ENCODE data around the gene YIPF2.
"Not testable (repeated sequence)": the region's sequence is repeated elsewhere in the genome, so short reads cannot be mapped to it uniquely, and the experiment has no call there.

Gene YIPF2

GRCh38 chr19:10884274-10884673 is 44.2 kb downstream of the YIPF2 start:
- ChIA-PET POLR2A (no interaction called here), CTCF (interaction anchor here (0.6 to 1.1 kb wide), 3 partner anchors 13 to 72 kb away, joined by 3 to 4 read pairs (median 4); partner anchors contain the start of gene CARM1)

GRCh38 chr19:10882108-10882457 is 46.4 kb downstream of the YIPF2 start:
- ChIA-PET CTCF (interaction anchor here (0.8 to 1.6 kb wide), 3 partner anchors 10 to 17 kb away, joined by 4 to 7 read pairs (median 7); partner anchors contain the start of gene CARM1), POLR2A (interaction anchor here (1.7 kb wide), 1 partner anchor 47 kb away, joined by 6 read pairs; no protein-coding TSS in a partner anchor)
- no peak for DNase-seq (ENCODE audit: extremely low spot score)
- TF ChIP-seq ZNF384 (IDR thresholded peaks at IDR 0.05) (no peak), SP1 (IDR thresholded peaks at IDR 0.05) (no peak), ARNT (IDR thresholded peaks at IDR 0.05) (no peak), NFRKB (IDR thresholded peaks at IDR 0.05) (no peak), FOXA1 (IDR thresholded peaks at IDR 0.05) (no peak), L3MBTL2 (conservative IDR thresholded peaks at IDR 0.05) (no peak), FOXK2 (IDR thresholded peaks at IDR 0.05) (no peak), TARDBP (IDR thresholded peaks at IDR 0.05) (no peak), ELF4 (IDR thresholded peaks at IDR 0.05) (no peak), LEF1 (IDR thresholded peaks at IDR 0.05; ENCODE audit: borderline replicate concordance) (no peak), CTBP1 (IDR thresholded peaks at IDR 0.05; ENCODE audit: borderline replicate concordance) (no peak), HDGF (IDR thresholded peaks at IDR 0.05; ENCODE audit: borderline replicate concordance) (no peak)

More at GRCh38 chr19:10884274-10884673, 44.2 kb downstream of the YIPF2 start:
- TF ChIP-seq FOXK2 (IDR thresholded peaks at IDR 0.05) (no peak), SUZ12 (IDR thresholded peaks at IDR 0.05) (no peak), ZNF384 (IDR thresholded peaks at IDR 0.05) (no peak), L3MBTL2 (conservative IDR thresholded peaks at IDR 0.05) (no peak), ARNT (IDR thresholded peaks at IDR 0.05) (no peak), NFRKB (IDR thresholded peaks at IDR 0.05) (no peak), SP1 (IDR thresholded peaks at IDR 0.05) (no peak), FOXM1 (IDR thresholded peaks at IDR 0.05; ENCODE audit: borderline replicate concordance) (no peak), TARDBP (IDR thresholded peaks at IDR 0.05) (no peak), HDGF (IDR thresholded peaks at IDR 0.05; ENCODE audit: borderline replicate concordance) (no peak), LEF1 (IDR thresholded peaks at IDR 0.05; ENCODE audit: borderline replicate concordance) (no peak), CTBP1 (IDR thresholded peaks at IDR 0.05; ENCODE audit: borderline replicate concordance) (no peak), PKNOX1 (IDR thresholded peaks at IDR 0.05) (no peak), BHLHE40 (IDR thresholded peaks at IDR 0.05; ENCODE audit: borderline replicate concordance) (no peak), FOXA1 (IDR thresholded peaks at IDR 0.05) (no peak), ELF4 (IDR thresholded peaks at IDR 0.05) (no peak)
- no peak for DNase-seq (ENCODE audit: extremely low spot score)

DNA sequence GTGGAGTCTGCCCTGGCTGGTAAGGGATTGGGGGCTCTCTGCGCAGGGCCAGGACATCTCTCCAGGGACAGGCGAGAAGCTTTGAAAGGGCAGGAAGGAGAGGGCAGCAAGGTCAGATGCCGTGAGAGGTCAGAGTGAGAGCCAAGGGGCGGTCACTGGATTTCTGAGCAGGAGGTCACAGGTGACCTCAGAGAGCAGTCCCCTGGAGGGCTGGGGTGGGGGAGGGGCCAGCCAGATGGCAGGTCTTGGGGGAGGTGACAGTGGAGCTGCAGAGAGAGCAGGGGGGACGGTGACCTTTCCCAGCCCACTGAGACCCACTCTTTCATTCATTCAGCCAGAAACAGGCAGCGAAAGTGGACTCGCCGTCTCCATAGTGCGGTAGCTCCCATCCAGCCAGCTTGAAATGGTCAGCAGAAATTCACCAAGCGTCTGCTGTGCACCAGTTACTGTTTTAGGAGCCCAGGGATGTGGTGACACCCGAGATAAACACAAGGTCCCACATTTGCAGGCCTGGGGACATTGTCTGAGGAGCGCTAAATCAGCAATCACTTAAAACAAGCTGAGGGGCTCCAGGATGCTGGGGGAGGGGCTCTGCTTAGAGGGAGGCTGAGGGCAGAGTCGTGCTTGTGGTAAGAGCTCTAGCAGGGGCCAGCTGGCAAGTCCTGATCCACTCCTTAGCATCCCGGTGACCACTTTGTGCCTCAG is 46.9 kb downstream of the YIPF2 start:
- POLR2A ChIA-PET, result interaction anchor here (0.7 to 1.7 kb wide), 2 partner anchors 17 to 46 kb away, joined by 3 to 6 read pairs; no protein-coding TSS in a partner anchor
- CTCF ChIA-PET, result interaction anchor here (0.7 to 3.4 kb wide), 5 partner anchors 9 to 95 kb away, joined by 3 to 13 read pairs (median 7); partner anchors contain the start of gene CARM1
- no peak for DNase-seq (ENCODE audit: extremely low spot score)
- TF ChIP-seq ARNT (IDR thresholded peaks at IDR 0.05) (no peak), FOXA1 (IDR thresholded peaks at IDR 0.05) (no peak)

- CTCF ChIA-PET, result interaction anchor here (0.6 to 3.4 kb wide), 3 partner anchors 7 to 231 kb away, joined by 3 to 13 read pairs (median 3); partner anchors contain the start of gene CARM1
- POLR2A ChIA-PET, result interaction anchor here (0.9 to 2.4 kb wide), 2 partner anchors 15 to 42 kb away, joined by 3 to 12 read pairs; partner anchors contain the start of gene TMED1
Measured at GRCh38 chr19:10878253-10878652, 50.2 kb downstream of the YIPF2 start.

GRCh38 chr19:10877608-10878007 is 50.8 kb downstream of the YIPF2 start:
- not testable (repeated sequence) for DNase-seq (ENCODE audit: extremely low spot score)
- ChIA-PET POLR2A (interaction anchor here (2.4 kb wide), 1 partner anchor 42 kb away, joined by 12 read pairs; the partner anchor contains the start of gene TMED1), CTCF (interaction anchor here (0.8 kb wide), 1 partner anchor 13 kb away, joined by 3 read pairs; no protein-coding TSS in a partner anchor)

More at GRCh38 chr19:10878253-10878652, 50.2 kb downstream of the YIPF2 start:
- TF ChIP-seq L3MBTL2 (conservative IDR thresholded peaks at IDR 0.05) (no peak), TARDBP (IDR thresholded peaks at IDR 0.05) (no peak), BHLHE40 (IDR thresholded peaks at IDR 0.05; ENCODE audit: borderline replicate concordance) (no peak), FOXA1 (IDR thresholded peaks at IDR 0.05) (no peak), ELF4 (IDR thresholded peaks at IDR 0.05) (no peak), LEF1 (IDR thresholded peaks at IDR 0.05; ENCODE audit: borderline replicate concordance) (no peak), NFRKB (IDR thresholded peaks at IDR 0.05) (no peak), ZNF384 (IDR thresholded peaks at IDR 0.05) (no peak), PKNOX1 (IDR thresholded peaks at IDR 0.05) (no peak), FOXM1 (IDR thresholded peaks at IDR 0.05; ENCODE audit: borderline replicate concordance) (no peak), SUZ12 (IDR thresholded peaks at IDR 0.05) (no peak), CTBP1 (IDR thresholded peaks at IDR 0.05; ENCODE audit: borderline replicate concordance) (no peak), ARNT (IDR thresholded peaks at IDR 0.05) (no peak), SP1 (IDR thresholded peaks at IDR 0.05) (no peak), FOXK2 (IDR thresholded peaks at IDR 0.05) (no peak), HDGF (IDR thresholded peaks at IDR 0.05; ENCODE audit: borderline replicate concordance) (no peak)
- no peak for DNase-seq (ENCODE audit: extremely low spot score)

- ChIA-PET POLR2A (no interaction called here), CTCF (no interaction called here)
- TF ChIP-seq SP1 (IDR thresholded peaks at IDR 0.05) (no peak), FOXM1 (IDR thresholded peaks at IDR 0.05; ENCODE audit: borderline replicate concordance) (no peak), L3MBTL2 (conservative IDR thresholded peaks at IDR 0.05) (no peak), ELF4 (IDR thresholded peaks at IDR 0.05) (no peak), NFRKB (IDR thresholded peaks at IDR 0.05) (no peak), FOXK2 (IDR thresholded peaks at IDR 0.05) (no peak), PKNOX1 (IDR thresholded peaks at IDR 0.05) (no peak)
- no peak for DNase-seq (ENCODE audit: extremely low spot score)
Measured at GRCh38 chr19:10876459-10877240, 51.8 kb downstream of the YIPF2 start.
